SK-N-SH treated with all-trans-retinoic acid at 6 μM for 48 hours (cell line): ENCODE measurements around the gene GIMAP8.

Experiments
- ATAC-seq: fragments of 200-7000 bp; cut with Tn5 transposase; 3 replicates; pipeline ENCODE4 v1.9.1; 2020; ENCODE audit warnings: mild to moderate bottlenecking, moderate library complexity
- ARNTL ChIP-seq: fragments of 450-650 bp; formaldehyde crosslinking; IDR thresholded peaks from 2 replicates; pipeline ENCODE4 v1.5.0; 2020; ENCODE audit warnings: low read depth, mild to moderate bottlenecking, moderate library complexity, borderline replicate concordance
- BACH2 ChIP-seq: fragments of 250-450 bp; sonication (Bioruptor Pico); IDR thresholded peaks from 2 replicates; pipeline ENCODE4 v1.9.0; 2021; ENCODE audit warnings: mild to moderate bottlenecking, borderline replicate concordance
- CSDC2 ChIP-seq: fragments of 250-450 bp; sonication (Bioruptor Pico); IDR thresholded peaks from 2 replicates; pipeline ENCODE4 v1.5.0; 2020; ENCODE audit warnings: mild to moderate bottlenecking, moderate library complexity
- CSRNP3 ChIP-seq: fragments of 250-450 bp; sonication (Bioruptor Pico); IDR thresholded peaks from 2 replicates; pipeline ENCODE4 v1.5.1; 2021; ENCODE audit warnings: mild to moderate bottlenecking, moderate library complexity
- ESRRG ChIP-seq: fragments of 250-450 bp; sonication (Bioruptor Pico); IDR thresholded peaks from 2 replicates; pipeline ENCODE4 v1.6.1; 2021; ENCODE audit warnings: mild to moderate bottlenecking
- GLIS3 ChIP-seq: fragments of 250-450 bp; sonication (Bioruptor Pico); IDR thresholded peaks from 2 replicates; pipeline ENCODE4 v1.5.0; 2020; ENCODE audit warnings: mild to moderate bottlenecking, moderate library complexity
- ISL1 ChIP-seq: fragments of 250-450 bp; sonication (Bioruptor Pico); IDR thresholded peaks from 2 replicates; pipeline ENCODE4 v2.1.2; 2022; ENCODE audit warnings: mild to moderate bottlenecking, moderate library complexity
- OSR1 ChIP-seq: fragments of 250-450 bp; sonication (Bioruptor Pico); IDR thresholded peaks from 2 replicates; pipeline ENCODE4 v1.8.0; 2022; ENCODE audit warnings: moderate library complexity, mild to moderate bottlenecking, inconsistent platforms
- PATZ1 ChIP-seq: fragments of 250-450 bp; sonication (Bioruptor Pico); IDR thresholded peaks from 2 replicates; pipeline ENCODE4 v1.8.0; 2020; ENCODE audit warnings: mild to moderate bottlenecking, moderate library complexity, borderline replicate concordance
- POU6F1 ChIP-seq: fragments of 250-450 bp; sonication (Bioruptor Pico); IDR thresholded peaks from 2 replicates; pipeline ENCODE4 v1.8.0; 2021; ENCODE audit warnings: low read depth, mild to moderate bottlenecking, moderate library complexity, borderline replicate concordance
- PPARA ChIP-seq: fragments of 250-450 bp; sonication (Bioruptor Pico); IDR thresholded peaks from 2 replicates; pipeline ENCODE4 v1.5.0; 2020; ENCODE audit warnings: mild to moderate bottlenecking, borderline replicate concordance
- RARB ChIP-seq: fragments of 250-450 bp; sonication (Bioruptor Pico); IDR thresholded peaks from 2 replicates; pipeline ENCODE4 v1.8.0; 2021; ENCODE audit warnings: mild to moderate bottlenecking, moderate library complexity
- SNAI2 ChIP-seq: fragments of 250-450 bp; sonication (Bioruptor Pico); IDR thresholded peaks from 2 replicates; pipeline ENCODE4 v1.5.0; 2020; ENCODE audit warnings: mild to moderate bottlenecking, moderate library complexity
- TCF4 ChIP-seq: fragments of 250-450 bp; sonication (Bioruptor Pico); IDR thresholded peaks from 2 replicates; pipeline ENCODE4 v1.8.0; 2021; ENCODE audit warnings: mild to moderate bottlenecking, moderate library complexity, borderline replicate concordance
- TOX ChIP-seq: fragments of 250-450 bp; sonication (Bioruptor Pico); IDR thresholded peaks from 2 replicates; pipeline ENCODE4 v1.8.0; 2021; ENCODE audit warnings: mild to moderate bottlenecking, moderate library complexity, borderline replicate concordance
- TSHZ2 ChIP-seq: fragments of 250-450 bp; sonication (Bioruptor Pico); IDR thresholded peaks from 2 replicates; pipeline ENCODE4 v1.5.0; 2020; ENCODE audit warnings: mild to moderate bottlenecking, moderate library complexity
- ZC3H10 ChIP-seq: fragments of 250-450 bp; sonication (Bioruptor Pico); IDR thresholded peaks from 2 replicates; pipeline ENCODE4 v1.5.1; 2021; ENCODE audit warnings: mild to moderate bottlenecking, moderate library complexity
- ZFP30 ChIP-seq: fragments of 450-650 bp; formaldehyde crosslinking; IDR thresholded peaks from 2 replicates; pipeline ENCODE4 v1.5.0; 2022; ENCODE audit warnings: mild to moderate bottlenecking, moderate library complexity
- ZNF565 ChIP-seq: fragments of 450-650 bp; formaldehyde crosslinking; conservative IDR thresholded peaks from 2 replicates; pipeline ENCODE4 v1.5.0; 2020; ENCODE audit warnings: low read depth, mild to moderate bottlenecking, moderate library complexity
- ZNF70 ChIP-seq: fragments of 450-650 bp; formaldehyde crosslinking; IDR thresholded peaks from 2 replicates; pipeline ENCODE4 v1.5.0; 2020; ENCODE audit warnings: mild to moderate bottlenecking, moderate library complexity
- ZNF8 ChIP-seq: fragments of 450-650 bp; formaldehyde crosslinking; IDR thresholded peaks from 2 replicates; pipeline ENCODE4 v1.5.0; 2020; ENCODE audit warnings: mild to moderate bottlenecking, moderate library complexity

GIMAP8 gene

DNA sequence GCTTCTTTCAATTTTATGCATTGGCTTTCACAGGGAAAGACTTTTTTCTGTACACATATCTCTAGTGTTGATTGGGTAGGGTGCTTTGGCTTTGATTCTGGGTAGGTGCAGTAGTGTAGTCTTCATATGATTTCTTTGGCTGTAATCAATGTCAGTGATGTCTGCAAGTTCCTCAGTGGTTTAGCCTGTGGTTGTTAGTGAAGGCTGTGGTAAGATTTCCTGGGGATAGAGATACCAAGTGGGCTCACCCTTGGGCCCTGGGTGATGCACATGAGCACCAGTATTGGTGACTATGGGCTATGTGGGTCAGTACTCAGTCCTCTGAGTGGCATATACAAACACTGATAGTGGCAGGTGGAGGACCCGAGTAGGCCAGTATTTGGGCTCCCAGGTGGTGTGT is 13.0 kb downstream of the GIMAP8 start:
- ATAC-seq, result no peak
- TF ChIP-seq ISL1 (CRISPR knock-in tag), result no peak
- no peak for TF ChIP-seq PPARA (CRISPR knock-in tag)
- TF ChIP-seq, all 23 proteins: peak for 0

GRCh38 chr7:150464962-150465361 is 14.5 kb downstream of the GIMAP8 start:
- TF ChIP-seq ZNF565 (CRISPR knock-in tag) (no peak), OSR1 (CRISPR knock-in tag) (no peak), PATZ1 (no peak), POU6F1 (CRISPR knock-in tag) (no peak), PPARA (CRISPR knock-in tag) (no peak), SNAI2 (CRISPR knock-in tag) (no peak), ZNF8 (no peak), ESRRG (CRISPR knock-in tag) (no peak), GLIS3 (CRISPR knock-in tag) (no peak), RARB (CRISPR knock-in tag) (no peak), ARNTL (CRISPR knock-in tag) (no peak), CSRNP3 (CRISPR knock-in tag) (no peak), ISL1 (CRISPR knock-in tag) (no peak), ZNF70 (no peak), TOX (CRISPR knock-in tag) (no peak), ZFP30 (CRISPR knock-in tag) (no peak)
- TF ChIP-seq, all 23 proteins: peak for 0

DNA sequence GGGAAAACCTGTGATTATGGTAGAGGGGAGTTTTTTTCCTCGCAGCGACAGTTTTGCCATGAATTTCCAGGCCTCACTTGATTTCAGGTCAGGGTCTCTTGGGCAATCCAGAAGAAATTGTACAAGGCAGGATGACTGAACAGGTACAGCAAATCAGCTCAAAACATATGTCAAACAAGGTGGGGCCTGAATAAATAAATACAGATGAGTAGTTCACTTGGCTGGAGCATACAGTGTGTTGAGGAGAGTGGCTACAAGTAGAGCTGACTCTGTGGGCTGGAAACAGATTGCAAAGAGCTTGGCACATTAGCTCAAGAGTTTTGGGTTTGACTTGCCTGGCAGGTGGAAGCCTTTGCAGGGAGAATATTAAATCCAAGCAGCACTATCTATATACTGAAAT is 15.0 kb downstream of the GIMAP8 start:
- TF ChIP-seq ZNF70 (no peak), ZNF8 (no peak), ZC3H10 (no peak), PATZ1 (no peak), CSRNP3 (CRISPR knock-in tag) (no peak), TCF4 (CRISPR knock-in tag) (no peak)
- no peak for ATAC-seq

More at GRCh38 chr7:150464962-150465361, 14.5 kb downstream of the GIMAP8 start:
- ATAC-seq, result no peak

GRCh38 chr7:150466477-150466876 is 16.0 kb downstream of the GIMAP8 start:
- ATAC-seq, result no peak
- no peak for TF ChIP-seq CSDC2 (CRISPR knock-in tag)
- no peak for TF ChIP-seq CSRNP3 (CRISPR knock-in tag)
- no peak for TF ChIP-seq ZFP30 (CRISPR knock-in tag)
- no peak for TF ChIP-seq ZNF8
- TF ChIP-seq PATZ1, result no peak
- TF ChIP-seq BACH2 (CRISPR knock-in tag), result no peak
- TF ChIP-seq ESRRG (CRISPR knock-in tag), result no peak
- TF ChIP-seq TSHZ2 (CRISPR knock-in tag), result no peak
